Measurements from ENCODE around the gene EFCAB8.

The EFCAB8 gene

GRCh38 chr20:32819992-32820697, 38.6 kb upstream of the EFCAB8 start:
- peak in 1 of 2 donors; percentile 46 for DNase-seq
- intact Hi-C loops (cut with DNase I; ENCODE audit: low total_unique reads), result no loop called here

GRCh38 chr20:32820698-32821377, 37.9 kb upstream of the EFCAB8 start:
- no peak for TF ChIP-seq CTCF (IDR thresholded peaks at IDR 0.05)
- H3K4me3 ChIP-seq, result peak overlapping the region; percentile 77 to 88
- intact Hi-C loops (cut with DNase I; ENCODE audit: low total_unique reads), result no loop called here
- peaks cover 3 to 45% (median 28%) of the 10 kb centered on the region in 4 donors for H3K4me1 ChIP-seq
- no peaks in the 10 kb centered on the region for H3K9me3 ChIP-seq
- H3K36me3 ChIP-seq, result peaks cover 0 to 7% (median 0%) of the 10 kb centered on the region in 3 donors
- DNase-seq, result no peak
- no peaks in the 10 kb centered on the region for H3K27me3 ChIP-seq
- H3K27ac ChIP-seq, result peak overlapping the region; percentile 84 to 96

More at GRCh38 chr20:32819992-32820697, 38.6 kb upstream of the EFCAB8 start:
- H3K4me3 ChIP-seq, result peak overlapping the region; percentile 77 to 88
- TF ChIP-seq CTCF (IDR thresholded peaks at IDR 0.05), result no peak
- no peaks in the 10 kb centered on the region for H3K36me3 ChIP-seq
- no peaks in the 10 kb centered on the region for H3K27me3 ChIP-seq
- H3K4me1 ChIP-seq, result peaks cover 3 to 45% (median 28%) of the 10 kb centered on the region in 4 donors
- H3K27ac ChIP-seq, result peak overlapping the region; percentile 84 to 96
- no peaks in the 10 kb centered on the region for H3K9me3 ChIP-seq

GRCh38 chr20:32822225-32822624, 36.5 kb upstream of the EFCAB8 start:
- DNase-seq, result no peak
- Histone ChIP-seq H3K27ac (no peak overlapping the region), H3K36me3 (peaks cover 6 to 21% (median 14%) of the 10 kb centered on the region in 3 donors), H3K27me3 (no peaks in the 10 kb centered on the region), H3K9me3 (no peaks in the 10 kb centered on the region), H3K4me3 (no peak overlapping the region), H3K4me1 (peaks cover 3 to 45% (median 28%) of the 10 kb centered on the region in 4 donors)
- intact Hi-C loops (cut with DNase I; ENCODE audit: low total_unique reads), result no loop called here
- TF ChIP-seq CTCF (IDR thresholded peaks at IDR 0.05), result no peak

- no peak for TF ChIP-seq CTCF (IDR thresholded peaks at IDR 0.05)
- no peak overlapping the region for H3K4me3 ChIP-seq
- intact Hi-C loops (cut with DNase I; ENCODE audit: low total_unique reads), result no loop called here
Observed at GRCh38 chr20:32823078-32823477, 35.6 kb upstream of the EFCAB8 start.

GRCh38 chr20:32823737-32824588, 34.8 kb upstream of the EFCAB8 start:
- intact Hi-C loops (cut with DNase I; ENCODE audit: low total_unique reads), result no loop called here
- Histone ChIP-seq H3K27me3 (no peaks in the 10 kb centered on the region), H3K4me3 (no peak overlapping the region), H3K9me3 (no peaks in the 10 kb centered on the region), H3K4me1 (peaks cover 3 to 58% (median 30%) of the 10 kb centered on the region in 4 donors), H3K36me3 (peaks cover 12 to 38% (median 18%) of the 10 kb centered on the region in 3 donors), H3K27ac (no peak overlapping the region)
- DNase-seq, result no peak
- TF ChIP-seq CTCF (IDR thresholded peaks at IDR 0.05), result no peak

More at GRCh38 chr20:32823078-32823477, 35.6 kb upstream of the EFCAB8 start:
- H3K27ac ChIP-seq, result no peak overlapping the region
- H3K4me1 ChIP-seq, result peaks cover 3 to 49% (median 29%) of the 10 kb centered on the region in 4 donors
- H3K9me3 ChIP-seq, result no peaks in the 10 kb centered on the region
- H3K36me3 ChIP-seq, result peaks cover 12 to 29% (median 18%) of the 10 kb centered on the region in 3 donors
- H3K27me3 ChIP-seq, result no peaks in the 10 kb centered on the region
- peak in 1 of 2 donors; percentile 48 for DNase-seq
